Stimulated activated naive CD8-positive, alpha-beta T cell treated with anti-CD3 and anti-CD28 coated beads, Interleukin-15, Interleukin-2, amounts not matched to agents 100 U/mL and 50 U/mL, for 24 hours (primary cell): Measurements from ENCODE around the gene PCK2.
"Not testable (repeated sequence)": the region's sequence is repeated elsewhere in the genome, so short reads cannot be mapped to it uniquely, and the experiment has no call there.

Experiments used
- ATAC-seq: fragments of 150-1000 bp; cut with Tn5 transposase; one replicate; pipeline ENCODE4 v1.10.0; 2021
- DNase-seq: peaks from one replicate; pipeline ENCODE4 v3.0.0; 2021

PCK2 gene

GRCh38 chr14:24095271-24096068 is 1.4 kb downstream of the PCK2 start:
- ATAC-seq (peak; percentile 66), DNase-seq (peak; percentile 80)

- DNase-seq = no peak
- ATAC-seq = no peak
Measured at GRCh38 chr14:24096545-24097181, 2.6 kb downstream of the PCK2 start.

GRCh38 chr14:24098229-24098926 is 4.3 kb downstream of the PCK2 start:
- DNase-seq (no peak), ATAC-seq (no peak)

GRCh38 chr14:24098927-24099813 is 5.1 kb downstream of the PCK2 start:
- DNase-seq (no peak), ATAC-seq (no peak)

- ATAC-seq (no peak), DNase-seq (no peak)
Measured at GRCh38 chr14:24100197-24100981, 6.3 kb downstream of the PCK2 start.

- ATAC-seq = no peak
- DNase-seq = no peak
Measured at GRCh38 chr14:24100982-24101494, 6.9 kb downstream of the PCK2 start.

GRCh38 chr14:24102357-24103048 is 8.4 kb downstream of the PCK2 start:
- no peak for ATAC-seq
- DNase-seq = no peak

GRCh38 chr14:24103451-24103850 is 9.3 kb downstream of the PCK2 start:
- DNase-seq (no peak), ATAC-seq (no peak)

GRCh38 chr14:24105609-24106239 is 11.6 kb downstream of the PCK2 start:
- not testable (repeated sequence) for ATAC-seq, DNase-seq

GRCh38 chr14:24106672-24107271 is 12.7 kb downstream of the PCK2 start:
- no peak for DNase-seq
- no peak for ATAC-seq

GRCh38 chr14:24108336-24108874 is 14.3 kb downstream of the PCK2 start:
- peak; percentile 16 for ATAC-seq
- no peak for DNase-seq

- ATAC-seq = no peak
Measured at GRCh38 chr14:24110060-24110459, 15.9 kb downstream of the PCK2 start.

GRCh38 chr14:24110523-24110922 is 16.4 kb downstream of the PCK2 start:
- DNase-seq = no peak
- no peak for ATAC-seq

More at GRCh38 chr14:24110060-24110459, 15.9 kb downstream of the PCK2 start:
- DNase-seq = no peak

- DNase-seq = no peak
- no peak for ATAC-seq
Measured at GRCh38 chr14:24113379-24113800, 19.3 kb downstream of the PCK2 start.

GRCh38 chr14:24113801-24114531 is 19.9 kb downstream of the PCK2 start:
- DNase-seq (peak; percentile 87), ATAC-seq (peak; percentile 49)

GRCh38 chr14:24114532-24115421 is 20.7 kb downstream of the PCK2 start, which contains the start of the genes DCAF11 and NRL:
Gene DCAF11 (plus strand): TSS chr14:24114777. CDS start chr14:24115595, 818 bp downstream.
Gene NRL (minus strand): TSS chr14:24114949. CDS start chr14:24082848, 32,101 bp downstream.
- DNase-seq (peak; percentile 99), ATAC-seq (peak; percentile 94)
